GM21528 (cell line): ENCODE data around the gene ERCC5.

Experiments used
- ATAC-seq: cut with Tn5 transposase; IDR thresholded peaks from one replicate; pipeline ENCODE4 v1.9.1; 2021; ENCODE audit warnings: mild to moderate bottlenecking, moderate library complexity; ENCODE audit not compliant: unreplicated experiment, low FRiP score

ERCC5 gene

DNA sequence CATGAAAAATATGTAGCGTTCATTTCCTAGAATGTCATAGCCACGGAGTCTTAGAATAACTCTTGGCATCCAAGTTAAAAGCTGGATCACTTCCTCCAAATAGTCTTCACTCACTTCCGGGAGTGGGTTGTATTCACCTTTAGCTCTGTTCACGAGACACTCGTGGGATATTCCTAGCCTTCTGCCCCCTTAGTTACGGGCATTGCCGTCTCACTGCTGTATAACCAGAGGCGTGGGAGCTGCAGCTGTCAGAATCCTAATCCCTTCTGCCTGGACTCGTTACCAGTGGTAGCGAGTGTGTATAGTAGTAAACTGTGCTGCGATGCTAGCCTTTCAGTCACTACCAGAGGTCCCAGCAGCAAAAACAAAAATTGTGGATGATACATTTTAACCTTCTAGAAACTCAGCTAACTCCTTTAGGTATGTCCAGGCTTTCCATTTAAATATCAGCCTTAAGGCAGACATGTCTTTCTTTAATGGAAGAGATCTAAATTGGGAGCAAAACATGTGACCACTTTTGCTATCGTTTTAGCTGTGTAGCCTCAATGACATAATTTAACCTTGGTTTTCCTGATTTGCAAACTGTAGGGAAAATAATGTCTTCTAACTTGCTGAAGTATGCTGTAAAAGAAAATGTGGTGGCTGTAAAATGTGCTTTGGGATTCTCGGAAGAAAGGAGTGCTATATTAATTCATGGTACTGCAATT lies 34.1 kb downstream of the ERCC5 start:
- no peak for ATAC-seq

DNA sequence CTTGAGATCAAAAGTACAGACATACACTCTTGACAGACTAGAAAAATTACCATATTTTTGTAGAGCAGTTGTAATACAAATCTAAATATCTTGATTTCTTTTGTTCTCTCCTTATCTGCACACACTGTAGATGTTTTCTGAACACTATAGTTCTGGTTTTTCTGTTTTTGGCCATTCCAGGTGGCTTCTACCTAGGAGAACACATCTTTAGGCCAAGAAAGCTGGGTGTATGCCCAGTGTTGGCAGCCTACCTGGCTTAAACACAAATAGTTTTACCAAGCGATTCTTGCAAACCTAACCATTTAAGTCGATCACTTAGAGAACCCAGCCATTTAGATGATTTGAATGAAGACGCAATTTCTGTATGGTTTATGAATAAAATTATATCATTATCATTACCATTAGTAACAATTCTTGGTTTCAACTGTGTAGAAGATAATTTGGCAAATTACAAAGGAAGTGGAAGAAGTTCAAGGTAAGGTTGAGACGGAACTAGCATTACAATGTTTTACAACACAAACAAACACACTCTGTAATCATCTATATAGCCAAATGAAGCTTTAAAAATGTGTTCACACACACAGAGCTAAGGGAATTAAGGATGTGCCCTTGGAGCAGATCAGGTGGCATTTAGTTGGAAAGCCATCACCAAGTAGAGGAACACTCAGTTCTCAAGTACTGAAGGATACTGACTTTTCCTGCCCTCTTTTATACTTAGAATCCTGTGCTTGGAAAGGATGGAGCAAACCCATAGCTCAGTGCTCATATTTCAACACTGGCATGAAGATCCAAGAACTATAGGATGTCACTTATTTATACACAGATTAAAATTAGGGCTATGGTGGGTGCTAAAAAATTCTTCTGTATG lies 36.2 kb downstream of the ERCC5 start:
- no peak for ATAC-seq

DNA sequence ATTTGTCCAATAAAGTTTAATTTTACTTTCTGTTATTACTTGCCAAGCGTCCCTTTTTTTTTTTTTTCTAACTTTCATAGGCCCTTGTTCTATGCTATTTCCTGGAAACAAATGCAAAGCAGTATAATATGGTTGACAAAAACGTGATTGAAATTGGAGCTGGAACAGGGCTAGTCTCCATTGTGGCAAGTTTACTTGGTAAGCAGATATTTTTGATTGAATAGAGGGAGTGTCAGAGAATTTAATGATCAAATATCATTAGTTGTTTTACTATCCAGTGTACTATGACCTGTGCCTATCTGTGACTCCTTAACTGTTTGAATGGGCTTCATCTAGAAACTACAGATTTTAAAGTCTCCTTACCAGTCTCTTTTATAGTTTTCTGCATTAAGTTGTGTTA lies 46.7 kb downstream of the ERCC5 start:
- ATAC-seq, result no peak

DNA sequence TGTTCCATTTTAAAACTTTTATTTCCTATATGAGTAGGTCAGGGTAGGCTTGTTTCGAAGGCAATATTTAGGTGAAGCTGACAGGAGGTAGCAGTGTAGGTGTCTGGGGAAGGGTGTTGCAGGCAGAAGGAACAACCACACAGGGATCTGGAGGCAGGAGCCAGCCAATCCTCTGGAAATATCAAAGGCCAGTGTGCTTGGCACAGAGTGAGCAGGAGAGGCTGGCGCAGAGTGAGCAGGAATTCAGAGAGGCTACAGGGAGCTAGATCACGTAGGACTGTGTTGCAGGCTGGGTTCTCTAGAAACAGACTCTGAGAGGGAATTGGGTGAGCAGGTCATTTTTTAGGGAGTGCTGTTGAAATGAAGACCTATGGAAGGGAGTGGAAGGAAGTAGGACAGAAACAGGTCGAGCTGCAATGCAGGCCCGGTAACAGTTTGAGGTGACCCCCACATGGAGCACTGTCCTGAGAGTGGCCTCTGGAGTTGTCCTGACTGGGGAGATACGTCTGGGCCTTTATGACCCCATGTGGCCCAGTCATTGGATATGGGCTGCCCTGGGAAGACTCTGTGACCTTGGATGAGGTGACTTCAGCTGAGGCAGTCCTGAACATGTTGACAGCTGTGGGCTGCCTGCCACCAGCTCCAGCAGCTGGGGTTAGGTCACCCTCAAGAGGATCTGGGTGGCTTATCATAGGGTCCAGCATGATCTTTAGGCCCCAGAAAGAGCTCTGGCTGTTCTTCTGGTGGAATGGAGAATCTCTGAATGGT lies 51.7 kb downstream of the ERCC5 start:
- no peak for ATAC-seq

DNA sequence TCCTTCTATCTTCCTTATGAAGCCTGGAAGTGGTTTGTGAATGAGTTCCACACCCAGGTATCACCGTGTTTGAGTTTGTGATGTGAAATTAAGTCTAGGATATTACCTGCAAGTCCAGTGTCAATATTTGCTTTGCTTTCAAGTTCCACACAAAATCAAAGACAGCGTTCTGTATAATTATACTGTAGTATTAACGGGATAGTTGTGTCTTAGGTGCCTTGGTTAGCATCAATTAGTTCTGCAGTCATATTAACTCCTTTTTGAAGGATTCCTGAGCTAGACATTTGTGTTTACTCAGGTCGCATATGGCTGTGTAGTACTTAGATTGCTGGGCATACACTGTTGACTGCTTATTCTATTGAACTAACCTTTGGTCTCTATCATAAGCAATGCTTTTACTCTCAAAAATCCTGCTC lies 54.4 kb downstream of the ERCC5 start:
- ATAC-seq, result no peak

DNA sequence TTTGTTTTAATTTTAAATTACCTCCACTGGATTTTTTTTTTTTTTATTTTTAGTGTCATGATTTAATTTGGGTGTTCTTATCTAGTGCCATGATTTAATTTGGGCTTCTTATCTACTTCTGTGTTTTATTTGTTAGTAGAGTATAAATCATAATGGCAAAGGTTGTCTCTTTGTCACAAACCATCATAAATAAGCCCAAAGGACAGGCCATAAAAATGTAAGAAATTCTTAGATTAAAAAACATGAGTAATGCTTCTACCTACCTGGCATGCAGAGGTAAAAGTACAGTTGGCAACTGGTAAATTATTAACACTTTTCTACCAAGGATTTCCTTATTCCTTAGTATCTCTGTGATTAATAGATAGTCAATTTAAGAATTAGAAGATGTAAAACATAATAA lies 55.2 kb downstream of the ERCC5 start:
- ATAC-seq, result no peak

DNA sequence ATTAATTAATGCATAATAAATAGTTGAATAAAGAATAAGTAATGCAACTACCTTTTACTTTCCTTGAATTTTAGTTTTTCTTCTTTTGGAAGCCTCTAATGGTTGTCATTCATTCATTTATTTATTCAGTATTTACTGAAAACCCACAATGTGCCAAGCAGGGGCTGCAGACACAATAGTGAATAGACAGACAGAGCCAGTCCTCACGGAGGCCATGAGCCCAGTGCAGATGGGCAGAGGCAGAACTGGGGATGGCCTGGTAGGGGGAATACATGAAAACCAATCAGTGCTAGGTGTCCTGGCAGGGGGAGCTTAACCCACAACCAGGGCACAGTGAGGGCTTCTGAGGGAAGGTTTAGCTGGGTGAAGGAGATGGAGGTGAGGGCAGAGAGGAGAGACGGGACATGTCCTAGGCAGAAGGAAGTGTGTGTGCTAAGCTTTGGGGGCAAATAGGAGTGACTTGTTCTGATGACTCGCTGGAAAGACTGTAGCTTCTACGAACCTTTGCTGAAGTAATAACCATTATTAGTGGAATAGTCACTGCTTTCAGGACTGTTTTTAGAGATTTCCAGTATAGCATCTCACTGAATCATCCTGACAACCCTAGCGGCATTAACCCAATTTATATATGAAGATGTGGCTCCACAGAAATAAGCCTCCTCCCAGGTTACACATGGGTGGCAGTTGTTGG lies 55.9 kb downstream of the ERCC5 start:
- no peak for ATAC-seq

DNA sequence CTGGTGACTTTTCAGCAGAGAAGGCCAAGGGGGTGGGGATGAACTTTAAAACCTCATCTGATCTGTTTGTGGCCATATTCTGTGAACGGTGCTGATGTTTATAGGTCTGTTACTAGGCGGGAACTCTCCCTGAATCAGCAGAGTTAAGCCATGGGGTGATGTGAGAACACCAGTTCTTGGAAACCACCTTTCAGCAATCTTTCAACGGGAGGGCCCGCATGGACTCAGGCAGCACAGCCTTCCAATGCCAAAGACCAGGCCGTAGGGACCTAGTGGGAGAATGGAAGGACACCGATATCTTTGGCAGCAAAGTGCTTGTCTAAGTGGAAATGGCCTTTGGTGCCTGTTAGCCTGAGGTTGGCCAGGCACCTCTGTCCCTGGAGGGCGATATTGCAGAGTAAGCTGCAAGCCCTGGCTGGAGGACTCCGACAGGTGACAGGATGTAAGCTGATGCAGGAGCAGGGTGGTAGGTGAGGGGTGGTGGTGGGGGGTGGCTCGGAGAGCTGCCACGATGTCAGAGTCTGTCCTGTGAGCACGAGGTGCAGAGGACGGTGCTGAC lies 57.0 kb downstream of the ERCC5 start:
- no peak for ATAC-seq

DNA sequence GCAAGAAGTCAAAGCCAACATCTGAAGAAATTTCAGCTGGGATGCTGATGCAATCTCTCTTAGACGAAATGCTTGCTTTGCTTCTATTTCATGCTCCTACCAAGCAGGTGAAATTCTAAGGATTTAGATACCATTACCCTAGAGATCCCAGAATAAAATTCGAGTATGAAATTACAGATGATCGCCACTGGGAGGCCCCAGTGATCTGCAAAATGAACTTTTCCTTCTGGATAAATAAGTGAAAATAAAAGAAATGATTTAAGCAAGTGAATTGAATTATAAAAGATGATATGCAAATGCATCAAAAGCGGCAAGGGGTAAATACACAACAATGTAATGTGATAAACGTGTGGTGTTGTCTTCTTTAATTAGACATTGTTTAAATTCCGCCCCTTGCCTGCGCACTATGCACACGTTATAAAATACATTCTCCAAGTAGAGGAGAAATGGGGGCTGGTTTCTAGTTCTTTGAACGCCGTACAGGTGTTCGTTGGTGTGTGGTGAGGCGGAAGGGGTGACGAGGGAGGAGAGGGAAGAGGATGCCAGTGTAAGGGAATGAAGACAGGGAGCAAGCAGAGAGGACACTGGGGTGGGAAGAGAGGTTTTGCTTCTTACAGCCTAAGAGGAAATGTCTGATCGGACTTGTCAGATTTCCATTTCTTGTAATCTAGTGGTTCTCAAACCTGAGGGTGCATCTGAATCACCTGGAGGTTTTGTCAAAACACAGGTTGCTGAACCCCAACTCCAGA lies 58.0 kb downstream of the ERCC5 start:
- ATAC-seq, result no peak

DNA sequence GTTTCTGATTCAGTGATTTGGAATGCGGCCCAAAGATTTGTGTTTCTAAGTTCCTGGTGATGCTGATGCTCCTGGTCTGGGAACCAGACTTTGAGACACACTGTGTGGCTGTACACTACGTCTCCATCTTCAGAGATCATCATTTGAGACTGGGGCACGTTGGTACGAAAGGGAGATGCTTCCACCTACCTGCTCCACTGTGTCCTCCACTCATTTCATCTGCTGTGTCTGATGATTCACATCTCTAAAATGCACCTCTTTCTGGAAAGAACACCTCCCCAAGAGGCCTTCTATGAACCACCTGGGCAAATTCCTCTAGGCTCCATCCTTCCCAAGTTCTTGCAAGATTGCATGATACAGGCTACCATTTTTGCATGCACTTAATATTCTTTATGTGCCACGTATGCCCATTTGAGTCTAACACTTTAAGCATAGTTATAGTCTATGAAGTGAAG lies 58.6 kb downstream of the ERCC5 start:
- ATAC-seq, result no peak

DNA sequence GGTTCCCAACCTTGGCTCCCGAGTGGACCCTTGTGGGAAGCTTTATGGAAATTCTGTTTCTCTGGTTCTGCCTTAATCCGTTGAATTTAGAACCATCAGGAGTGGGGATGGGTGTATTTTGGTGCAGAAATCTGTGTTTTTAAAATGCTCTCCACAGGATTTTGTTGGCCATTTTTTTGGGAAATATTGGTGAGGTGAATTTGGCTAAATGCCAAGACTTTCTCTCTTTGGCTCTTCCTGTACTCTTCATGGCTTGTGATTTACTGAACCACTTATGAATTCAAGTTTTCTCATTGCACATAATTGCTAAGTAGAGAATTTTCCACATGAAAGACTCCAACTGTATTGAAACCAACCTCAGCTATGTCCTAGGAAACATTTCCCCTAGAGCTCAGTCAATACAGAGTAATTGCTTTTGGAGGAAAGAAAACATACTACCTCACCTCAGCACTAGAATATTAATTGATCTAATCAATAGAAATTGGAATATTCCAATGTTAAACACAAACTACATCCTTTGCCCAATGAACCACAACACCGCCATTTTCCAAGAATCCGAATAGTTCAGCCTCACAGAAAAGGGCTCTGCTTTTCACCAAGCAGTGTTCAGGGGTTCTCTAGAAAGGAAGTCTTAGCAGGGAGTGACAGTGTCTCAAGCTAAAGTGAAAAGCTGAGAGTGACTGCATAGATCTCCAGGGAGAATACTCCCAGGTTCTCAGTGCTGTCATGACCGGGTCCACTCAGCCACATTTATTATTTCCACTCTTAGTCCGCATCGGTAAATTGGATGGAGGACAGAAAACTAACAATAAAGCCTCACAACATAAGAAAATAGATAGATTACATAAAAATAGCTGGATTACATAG lies 60.3 kb downstream of the ERCC5 start:
- ATAC-seq, result no peak

DNA sequence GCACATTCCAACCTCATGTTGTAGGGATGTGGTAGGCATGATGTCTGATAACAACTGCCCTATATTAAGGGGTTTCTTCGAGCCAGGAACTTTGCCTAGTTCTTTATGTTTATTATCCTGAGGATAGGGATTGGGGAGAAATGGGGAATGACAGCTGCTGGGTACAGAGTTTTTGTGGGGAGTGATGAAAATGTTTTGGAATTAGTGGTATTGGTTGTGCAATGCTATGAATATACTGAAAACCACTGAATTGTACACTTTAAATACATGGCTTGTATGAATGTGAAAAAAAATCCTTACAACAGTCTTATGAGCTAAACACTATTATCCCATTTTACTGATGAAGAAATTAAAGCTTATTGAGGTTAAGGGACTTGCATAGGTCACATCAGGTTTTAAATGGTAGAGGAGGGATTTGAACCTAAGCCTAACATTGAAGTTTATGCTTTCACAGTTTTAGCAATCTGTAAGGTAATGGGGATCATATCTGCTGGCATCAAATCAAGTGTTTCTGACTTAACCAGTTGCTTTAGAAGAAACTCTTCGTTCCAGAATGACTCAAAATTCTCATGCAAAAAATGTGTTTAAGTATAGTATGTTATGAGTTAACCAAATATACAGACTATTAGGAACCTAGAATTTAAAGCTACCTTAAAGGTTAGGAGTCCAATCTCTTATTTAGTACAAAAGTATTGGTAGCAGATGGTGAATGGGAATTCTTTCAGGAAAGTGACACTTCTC lies 61.4 kb downstream of the ERCC5 start:
- no peak for ATAC-seq

DNA sequence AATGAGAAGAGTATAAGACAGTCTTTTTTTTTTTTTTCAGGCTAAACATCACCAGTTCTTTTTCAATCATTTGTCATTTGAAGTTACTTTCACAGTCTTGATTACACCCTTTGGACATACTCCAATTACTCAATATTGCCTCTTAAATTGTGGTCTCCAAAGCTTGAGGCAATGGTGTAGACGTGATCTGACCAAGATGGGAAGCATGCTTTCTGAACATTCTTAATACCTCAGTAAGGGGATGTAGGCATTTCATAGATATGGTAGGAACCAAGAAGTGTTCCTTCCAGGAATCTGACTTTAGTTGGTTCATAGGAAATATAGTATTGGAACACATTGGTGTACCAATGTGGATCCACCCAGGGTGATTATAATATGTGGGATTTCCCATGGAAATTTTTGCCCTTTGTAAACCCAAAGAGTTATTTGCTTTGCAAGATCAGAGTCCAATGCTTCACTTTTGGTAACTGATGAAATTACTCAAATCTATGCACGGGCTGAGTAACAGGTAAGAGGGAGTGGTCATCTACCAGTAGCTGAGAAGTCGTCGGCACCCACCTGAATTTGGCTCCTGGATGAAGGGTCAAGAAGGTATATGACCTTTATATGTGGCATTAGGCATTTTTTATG lies 62.2 kb downstream of the ERCC5 start:
- no peak for ATAC-seq

DNA sequence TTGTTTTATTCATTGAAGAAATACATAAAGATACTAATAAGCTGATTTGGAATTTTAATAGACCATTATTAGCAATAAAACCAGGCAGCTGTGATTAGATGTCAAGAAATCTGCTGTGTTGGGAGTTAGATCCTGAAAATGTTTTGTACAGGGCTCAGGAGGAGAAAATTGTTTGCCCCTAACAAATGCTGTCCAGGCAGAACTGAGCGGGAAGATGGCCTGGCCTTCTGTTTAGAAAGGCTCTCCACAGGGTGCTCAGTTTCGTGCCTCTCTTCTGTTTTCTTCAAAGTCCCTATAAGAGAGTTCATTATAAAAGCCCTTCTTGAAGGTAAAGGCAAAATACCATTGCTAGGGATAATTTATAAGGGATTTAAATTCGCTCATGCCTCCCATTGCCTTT lies 64.1 kb downstream of the ERCC5 start:
- ATAC-seq, result no peak

DNA sequence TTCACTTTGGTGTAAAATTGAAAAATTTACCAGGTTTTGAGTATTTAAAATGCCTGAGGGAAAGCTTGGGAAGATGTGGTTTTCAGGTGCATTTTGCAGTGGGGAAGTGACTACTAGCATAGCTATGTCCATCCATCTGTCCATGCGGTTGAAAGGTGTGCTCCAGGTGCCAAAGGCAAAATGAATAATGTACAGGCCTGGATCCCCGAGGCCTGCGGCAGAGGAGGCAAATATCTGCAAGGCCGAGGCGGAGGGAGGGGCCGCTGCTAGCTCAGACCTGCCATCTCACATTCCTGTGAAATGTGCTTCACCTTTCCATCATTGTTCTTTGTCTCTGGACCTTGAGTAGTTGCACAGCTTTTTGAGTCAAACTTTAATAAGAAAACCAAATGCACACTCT lies 65.5 kb downstream of the ERCC5 start:
- no peak for ATAC-seq

DNA sequence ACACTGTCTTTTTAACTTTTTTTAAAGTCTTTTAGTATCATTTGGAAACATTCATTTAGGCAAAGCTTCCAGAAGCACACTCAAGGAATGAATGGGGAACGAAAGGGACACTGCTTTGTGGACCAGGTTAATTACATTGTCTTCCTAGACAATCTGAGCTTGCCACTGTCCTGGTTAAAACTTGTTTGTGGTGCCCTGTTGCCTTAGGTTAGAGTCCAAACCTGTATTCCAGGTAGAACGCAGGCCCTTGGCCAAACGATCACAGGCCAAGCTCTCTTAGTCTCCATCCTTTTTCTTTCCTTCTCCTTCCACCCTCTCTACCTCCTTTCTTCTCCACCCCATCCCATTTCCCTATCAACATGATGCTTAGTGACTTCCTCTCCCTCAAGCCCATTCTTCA lies 66.8 kb downstream of the ERCC5 start:
- ATAC-seq, result no peak

DNA sequence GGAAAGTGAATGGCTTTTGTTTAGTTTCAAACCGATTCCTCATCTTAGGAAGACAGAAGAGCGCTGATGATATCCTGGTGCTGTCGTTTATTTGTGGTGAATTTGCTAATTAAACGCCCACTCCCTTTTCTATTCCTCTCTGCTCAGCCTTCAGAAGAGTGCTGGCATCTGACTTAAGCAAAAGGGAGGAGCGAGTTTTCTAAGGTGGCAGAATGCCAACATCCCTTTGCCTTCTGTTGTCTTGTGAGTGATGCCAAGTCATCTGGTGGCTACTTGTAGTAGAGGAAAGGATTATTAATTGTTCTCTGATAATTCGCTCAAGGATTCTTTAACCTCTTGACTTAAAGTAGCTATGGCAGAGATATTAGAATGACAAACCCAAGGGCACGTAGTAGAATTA lies 68.1 kb downstream of the ERCC5 start:
- ATAC-seq, result no peak
